Measurements from ENCODE around the gene LRRC52.
"Not testable (repeated sequence)": the region's sequence is repeated elsewhere in the genome, so short reads cannot be mapped to it uniquely, and the experiment has no call there.

Gene LRRC52

DNA sequence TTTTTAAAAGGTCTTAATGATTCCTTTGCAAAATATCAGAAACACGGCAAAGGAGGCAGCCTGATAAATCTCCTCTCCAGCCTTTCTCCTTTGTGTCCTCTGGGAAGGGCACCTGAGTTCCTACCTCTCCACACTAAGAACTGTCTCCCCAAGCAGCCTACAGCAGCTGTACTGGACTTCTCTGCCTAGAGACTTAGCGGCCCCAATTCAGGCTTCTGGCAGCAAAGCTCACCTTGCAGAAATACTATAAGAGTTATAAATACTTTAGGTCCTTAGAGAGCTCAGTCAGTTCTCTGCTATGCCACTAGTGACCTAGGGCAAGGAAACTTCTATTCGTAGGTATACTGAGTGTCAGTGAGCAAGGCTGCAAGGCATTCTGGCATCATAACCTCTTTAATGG lies 33.9 kb downstream of the LRRC52 start:
- FAIRE-seq (no peak), DNase-seq (ENCODE audit: extremely low spot score, insufficient read length, low read depth) (no peak)

GRCh38 chr1:165580931-165581871 lies 37.4 kb downstream of the LRRC52 start:
- DNase-seq (ENCODE audit: extremely low spot score, insufficient read length, low read depth) (no peak), FAIRE-seq (no peak)

GRCh38 chr1:165581926-165582325 lies 38.1 kb downstream of the LRRC52 start:
- FAIRE-seq: no peak

DNA sequence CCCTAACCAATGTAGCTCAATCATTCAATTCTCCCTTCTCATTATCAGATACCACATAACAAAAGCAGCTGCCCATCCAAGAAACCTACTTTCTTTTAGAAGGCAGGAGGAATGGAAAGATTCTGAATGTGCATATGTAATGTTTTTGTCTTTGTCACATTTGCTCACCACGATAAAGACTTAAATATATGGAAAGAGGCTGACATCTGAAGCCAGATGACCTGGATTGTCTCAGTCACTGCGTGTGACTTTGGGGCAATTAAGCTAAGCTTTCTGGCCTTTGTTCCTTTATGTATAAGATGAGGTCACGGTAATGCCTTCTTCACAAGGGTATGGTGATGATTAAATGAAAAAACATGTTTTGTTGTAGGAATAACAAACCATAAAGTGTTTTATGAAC lies 42.6 kb downstream of the LRRC52 start:
- DNase-seq (ENCODE audit: extremely low spot score, insufficient read length, low read depth) (no peak), FAIRE-seq (no peak)

More at GRCh38 chr1:165581926-165582325, 38.1 kb downstream of the LRRC52 start:
- no peak for DNase-seq (ENCODE audit: extremely low spot score, insufficient read length, low read depth)

GRCh38 chr1:165591391-165591790 lies 47.6 kb downstream of the LRRC52 start:
- FAIRE-seq; DNase-seq (ENCODE audit: extremely low spot score, insufficient read length, low read depth): not testable (repeated sequence)

GRCh38 chr1:165592945-165593823 lies 49.4 kb downstream of the LRRC52 start:
- peak; percentile 96 for FAIRE-seq
- peak; percentile 39 for DNase-seq (ENCODE audit: extremely low spot score, insufficient read length, low read depth)

DNA sequence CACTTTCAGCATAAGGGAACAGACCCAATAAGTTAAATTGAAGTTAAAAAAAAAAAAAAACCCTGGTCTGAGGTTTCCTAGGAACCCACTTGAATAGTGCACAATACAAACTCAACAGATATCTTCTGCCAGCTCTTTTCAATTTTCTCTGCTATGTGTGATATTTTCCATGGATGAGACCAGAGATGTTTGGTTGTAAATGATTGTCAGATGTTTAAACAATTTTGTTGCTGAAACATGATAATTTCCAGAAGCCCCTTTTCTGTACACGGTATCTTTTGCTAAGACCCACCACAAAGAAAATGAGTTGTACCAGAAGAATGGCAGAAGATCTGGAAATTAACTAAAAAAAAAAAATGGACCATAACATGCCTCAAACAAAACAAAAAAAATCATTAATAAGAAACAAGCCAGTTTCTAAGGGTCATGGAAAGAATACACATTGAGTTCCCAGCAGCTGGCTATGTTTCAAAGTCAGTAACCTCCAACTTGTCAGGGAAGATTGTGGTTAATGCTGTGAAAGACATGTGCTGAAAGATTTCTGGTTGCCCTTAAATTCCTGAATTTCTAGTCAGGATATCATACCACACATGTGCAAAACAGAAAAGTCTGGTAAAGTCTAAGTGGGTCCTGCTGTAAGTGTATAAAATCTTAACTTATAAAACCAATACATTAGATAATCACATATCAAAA lies 51.6 kb downstream of the LRRC52 start:
- DNase-seq (ENCODE audit: extremely low spot score, insufficient read length, low read depth) (no peak), FAIRE-seq (no peak)

DNA sequence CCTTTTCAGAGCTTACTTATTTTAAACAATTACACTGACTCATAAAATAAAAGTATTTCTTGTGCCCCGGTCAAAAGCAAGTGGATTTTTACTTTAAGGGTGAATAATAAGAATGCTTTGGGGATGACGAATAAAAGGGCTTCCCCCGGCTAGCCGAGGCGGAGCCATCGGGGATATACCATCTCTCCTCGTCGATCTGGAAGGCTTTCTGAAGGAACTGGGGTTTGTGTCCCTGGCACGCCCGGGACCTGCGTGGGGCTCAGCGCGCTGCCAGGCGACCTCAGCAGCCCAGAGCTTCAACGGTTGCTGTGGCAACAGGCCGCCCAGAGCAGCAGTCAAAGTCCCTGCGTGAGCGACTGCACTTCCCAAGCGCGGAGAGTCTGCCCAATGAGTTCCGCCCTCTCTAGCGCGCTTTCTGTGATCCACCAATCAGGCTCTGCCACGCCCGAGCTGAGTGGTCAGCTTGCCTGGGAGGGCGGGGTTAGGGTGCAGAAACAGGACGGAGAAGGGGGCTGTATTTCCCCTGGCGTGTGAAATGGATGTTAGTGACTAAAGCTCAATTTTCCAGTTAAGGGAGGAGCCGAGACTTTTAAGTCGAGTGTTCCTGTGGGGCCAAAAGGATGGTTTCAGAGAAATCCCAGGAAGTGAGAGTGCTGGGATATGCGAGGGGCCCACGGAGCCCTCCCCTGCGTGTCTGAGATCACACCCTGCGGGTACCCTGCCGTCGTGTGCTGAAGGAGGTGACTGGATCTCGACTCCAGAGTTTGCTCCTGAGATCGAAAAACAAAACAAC lies 54.3 kb downstream of the LRRC52 start:
- DNase-seq (ENCODE audit: extremely low spot score, insufficient read length, low read depth) (peak; percentile 87), FAIRE-seq (peak; percentile 98)

GRCh38 chr1:165598676-165599059 lies 54.9 kb downstream of the LRRC52 start:
- peak; percentile 21 for FAIRE-seq
- DNase-seq (ENCODE audit: extremely low spot score, insufficient read length, low read depth): no peak

DNA sequence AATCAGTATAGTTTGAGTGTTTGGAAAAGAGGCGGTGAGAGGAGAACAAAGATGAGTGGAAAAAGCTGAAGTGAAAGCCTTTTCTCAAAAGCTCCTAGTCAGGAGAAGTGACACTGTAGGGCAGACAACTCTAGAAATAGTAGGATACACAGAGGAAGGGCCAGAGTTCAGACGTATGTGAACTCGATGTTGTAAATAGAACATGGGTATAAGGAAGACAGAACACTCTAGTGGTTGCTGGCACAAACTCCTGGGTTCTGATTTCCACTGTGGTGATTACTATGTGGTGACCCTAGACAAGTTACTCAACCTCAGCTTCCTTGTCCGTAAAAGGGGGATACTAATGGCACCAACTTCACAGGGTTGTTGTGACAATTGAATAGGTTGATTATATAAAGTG lies 57.0 kb downstream of the LRRC52 start:
- FAIRE-seq (no peak), DNase-seq (ENCODE audit: extremely low spot score, insufficient read length, low read depth) (no peak)

GRCh38 chr1:165603810-165604209 lies 60.0 kb downstream of the LRRC52 start:
- FAIRE-seq (no peak), DNase-seq (ENCODE audit: extremely low spot score, insufficient read length, low read depth) (no peak)

GRCh38 chr1:165605246-165605645 lies 61.4 kb downstream of the LRRC52 start:
- DNase-seq (ENCODE audit: extremely low spot score, insufficient read length, low read depth) (no peak), FAIRE-seq (no peak)

DNA sequence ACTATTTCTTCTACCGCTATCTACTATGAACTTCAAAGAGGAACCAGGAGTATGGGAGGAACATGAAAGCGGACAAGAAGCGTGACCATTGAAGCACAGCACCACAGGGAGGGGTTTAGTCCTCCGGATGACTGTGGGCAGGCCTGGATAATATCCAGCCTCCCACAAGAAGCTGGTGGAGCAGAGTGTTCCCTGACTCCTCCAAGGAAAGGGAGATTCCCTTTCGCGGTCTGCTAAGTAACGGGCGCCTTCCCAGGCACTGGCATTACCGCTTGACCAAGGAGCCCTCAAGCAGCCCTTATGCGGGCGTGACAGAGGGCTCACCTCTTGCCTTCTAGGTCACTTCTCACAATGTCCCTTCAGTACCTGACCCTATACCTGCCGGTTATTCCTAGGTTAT lies 62.9 kb downstream of the LRRC52 start:
- FAIRE-seq: not testable (repeated sequence)

DNA sequence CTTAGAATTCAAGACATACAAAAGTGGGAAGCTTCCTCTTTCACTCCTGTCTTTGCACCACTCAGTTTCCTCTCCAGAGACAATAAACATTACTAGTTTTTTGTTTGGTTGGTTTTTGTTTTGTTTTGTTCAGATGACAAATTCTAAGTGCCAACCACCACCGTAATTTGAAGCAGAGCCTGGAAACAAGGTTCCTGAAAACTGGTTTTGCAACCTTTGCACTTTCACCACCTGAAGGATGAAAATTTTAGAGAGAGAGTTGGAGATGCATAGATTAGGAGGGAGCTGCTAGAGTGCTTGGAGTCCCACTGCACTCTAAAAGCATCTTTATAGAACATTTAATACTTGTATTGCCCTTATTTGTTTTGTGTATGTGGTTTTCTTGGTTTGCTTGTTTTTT lies 67.1 kb downstream of the LRRC52 start:
- no peak for DNase-seq (ENCODE audit: extremely low spot score, insufficient read length, low read depth)
- FAIRE-seq: no peak

More for the DNA sequence above, 62.9 kb downstream of the LRRC52 start:
- DNase-seq (ENCODE audit: extremely low spot score, insufficient read length, low read depth): not testable (repeated sequence)

- no peak for DNase-seq (ENCODE audit: extremely low spot score, insufficient read length, low read depth)
- no peak for FAIRE-seq
Measured at GRCh38 chr1:165612062-165612461, 68.3 kb downstream of the LRRC52 start.
